ENCODE results near the gene AGBL1.
"Not testable (repeated sequence)": the region's sequence is repeated elsewhere in the genome, so short reads cannot be mapped to it uniquely, and the experiment has no call there.

AGBL1 gene

GRCh38 chr15:86082619-86083380, 3.1 kb downstream of the AGBL1 start:
- DNase-seq (ENCODE audit: low read depth in 2 of 2) = no peak

DNA sequence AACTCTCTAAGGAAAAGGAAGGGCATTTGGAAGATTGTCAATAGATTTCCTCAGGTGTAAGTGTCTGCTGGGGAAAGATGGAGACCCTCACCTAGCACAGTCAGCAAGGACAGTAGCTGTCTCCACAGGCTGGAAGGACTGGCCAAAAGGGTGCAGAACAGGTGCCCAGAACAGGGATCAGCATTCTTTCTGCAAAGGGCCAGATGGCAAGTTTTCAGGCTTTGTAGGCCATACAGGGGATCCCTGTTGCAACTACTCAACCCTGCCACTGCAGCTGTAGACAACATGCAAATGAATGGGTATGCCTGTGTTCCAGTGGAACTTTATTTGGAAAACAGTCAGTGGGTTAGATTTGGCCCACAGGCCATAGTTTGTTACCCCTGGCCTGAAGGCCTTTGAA, 8.1 kb downstream of the AGBL1 start:
- DNase-seq (ENCODE audit: low read depth in 2 of 2) = no peak

- DNase-seq (ENCODE audit: low read depth in 2 of 2) = no peak
Measured at GRCh38 chr15:86089422-86089821, 9.8 kb downstream of the AGBL1 start.

DNA sequence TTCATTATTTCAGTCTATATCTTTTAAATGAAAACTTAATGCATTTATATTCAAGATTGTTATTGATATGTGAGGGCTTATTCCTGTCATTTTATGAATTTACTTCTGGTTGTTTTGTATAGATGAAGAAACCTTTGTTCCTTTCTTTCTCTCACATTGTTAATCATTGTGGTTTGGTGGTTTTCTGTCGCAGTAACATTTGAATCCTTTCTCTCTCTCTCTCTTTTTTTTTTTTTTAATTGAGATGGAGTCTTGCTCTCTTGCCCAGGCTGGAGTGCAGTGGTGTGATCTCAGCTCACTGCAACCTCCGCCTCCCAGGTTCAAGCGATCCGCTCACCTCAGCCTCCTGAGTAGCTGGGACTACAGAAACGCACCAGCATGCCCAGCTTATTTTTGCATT, 22.1 kb downstream of the AGBL1 start:
- no peak for DNase-seq (ENCODE audit: low read depth in 2 of 2)

GRCh38 chr15:86103825-86104224, 24.2 kb downstream of the AGBL1 start:
- no peak for DNase-seq (ENCODE audit: low read depth in 2 of 2)

- DNase-seq (ENCODE audit: low read depth in 2 of 2) = no peak
Measured at GRCh38 chr15:86106306-86106705, 26.6 kb downstream of the AGBL1 start.

DNA sequence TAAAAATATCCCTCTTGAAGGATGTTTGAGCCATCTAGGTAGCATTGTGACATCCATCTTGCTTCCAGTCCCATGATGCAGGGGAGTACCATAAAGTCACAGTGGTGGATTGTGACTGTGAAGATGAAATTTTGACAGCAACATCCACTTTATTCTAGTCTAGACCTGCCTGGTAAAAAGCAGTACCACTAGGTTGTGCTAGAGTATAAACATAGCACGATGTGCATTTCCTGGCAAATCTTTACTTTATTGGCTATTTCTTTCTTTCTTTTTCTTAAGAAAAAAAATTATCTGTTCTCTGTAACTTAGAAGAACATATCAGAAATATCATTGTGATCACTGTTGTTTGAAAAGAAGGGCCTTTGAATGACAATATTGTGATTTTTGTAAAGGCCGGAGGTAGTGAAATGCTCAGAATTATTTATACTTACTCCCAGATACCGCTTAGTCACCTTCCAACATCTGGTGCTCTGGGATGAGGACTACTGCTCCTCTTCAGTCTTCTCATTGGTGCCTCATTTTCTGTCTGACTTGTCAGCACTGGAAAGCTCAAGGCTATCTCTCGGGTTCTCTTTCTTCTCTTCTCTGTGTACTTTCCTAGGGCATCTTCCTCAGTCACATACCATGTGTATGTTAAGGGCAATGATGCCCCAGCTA, 35.6 kb downstream of the AGBL1 start:
- DNase-seq (ENCODE audit: low read depth in 2 of 2) = no peak

DNA sequence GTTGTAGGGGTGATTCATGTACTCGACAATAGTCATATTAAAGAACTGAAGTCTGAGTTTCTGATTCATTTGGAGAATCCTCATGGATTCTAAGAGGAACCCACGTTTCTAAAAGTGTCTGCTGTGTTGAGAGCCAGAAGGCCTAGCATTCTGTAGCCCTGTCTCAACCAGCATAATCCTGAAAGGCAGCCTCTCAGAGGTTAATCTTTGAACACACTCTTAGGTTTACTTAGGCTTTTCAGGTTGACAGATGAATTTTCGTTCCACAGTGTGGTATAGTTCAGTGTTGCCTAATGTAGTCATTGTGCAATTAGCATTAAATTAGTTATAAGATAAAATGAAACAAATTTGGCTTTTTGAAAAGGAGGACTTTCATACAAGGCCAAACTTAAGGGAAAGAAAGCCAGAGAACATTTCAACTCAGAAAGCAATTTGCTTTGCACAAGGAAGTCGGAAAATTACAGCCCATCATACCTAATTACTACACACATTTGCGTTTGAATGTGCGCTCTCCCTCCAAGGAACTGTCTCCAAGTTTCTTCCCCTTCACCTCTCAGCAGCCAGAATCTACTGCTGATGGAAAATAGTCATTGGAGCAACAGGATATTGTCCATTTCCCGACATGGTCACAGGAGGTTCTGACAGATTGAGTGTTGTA, 42.0 kb downstream of the AGBL1 start:
- no peak for DNase-seq (ENCODE audit: low read depth in 2 of 2)

GRCh38 chr15:86122691-86123391, 43.2 kb downstream of the AGBL1 start:
- not testable (repeated sequence) for DNase-seq (ENCODE audit: low read depth in 2 of 2)

GRCh38 chr15:86125775-86126174, 46.1 kb downstream of the AGBL1 start:
- no peak for DNase-seq (ENCODE audit: low read depth in 2 of 2)

GRCh38 chr15:86127547-86127946, 47.9 kb downstream of the AGBL1 start:
- no peak for DNase-seq (ENCODE audit: low read depth in 2 of 2)

DNA sequence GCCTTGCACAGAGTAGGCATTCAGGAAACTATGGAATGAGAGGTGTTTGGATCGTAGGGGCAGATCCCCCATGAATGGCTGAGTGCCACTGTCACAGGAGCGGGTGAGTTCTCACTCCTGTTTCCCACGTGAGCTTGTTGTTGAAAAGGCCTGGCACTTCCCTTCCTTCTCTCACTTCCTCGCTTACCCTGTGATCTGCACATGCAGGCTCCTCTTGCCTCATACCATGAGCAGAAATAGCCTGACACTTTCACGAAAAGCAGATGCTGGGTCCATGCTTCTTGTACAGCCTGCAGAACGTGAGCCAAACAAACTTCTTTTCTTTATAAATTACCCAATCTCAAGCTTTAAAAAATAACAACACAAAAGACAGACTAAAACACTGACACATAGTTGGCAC, 55.4 kb downstream of the AGBL1 start:
- DNase-seq (ENCODE audit: low read depth in 2 of 2) = no peak

DNA sequence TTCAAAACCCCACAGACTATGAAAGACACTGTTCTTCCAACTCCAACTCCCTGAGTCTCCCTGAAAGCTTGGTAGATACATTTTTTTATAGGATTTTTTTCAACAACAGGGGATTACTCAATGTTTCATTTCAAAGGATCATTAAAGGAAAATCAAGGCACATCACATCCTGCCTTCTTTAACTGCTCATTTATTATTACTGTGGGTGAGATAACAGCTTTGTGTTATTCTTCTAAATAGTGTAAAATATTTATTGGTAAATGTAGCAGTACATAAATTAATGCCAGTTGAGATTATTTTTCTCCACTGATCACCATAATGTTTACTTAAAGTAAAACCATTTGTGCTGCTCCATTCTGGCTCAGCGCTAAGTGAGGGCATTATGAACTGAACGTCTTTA, 57.2 kb downstream of the AGBL1 start:
- DNase-seq (ENCODE audit: low read depth in 2 of 2) = no peak

- no peak for DNase-seq (ENCODE audit: low read depth in 2 of 2)
Measured at GRCh38 chr15:86138798-86139197, 59.1 kb downstream of the AGBL1 start.

- no peak for DNase-seq (ENCODE audit: low read depth in 2 of 2)
Measured at GRCh38 chr15:86139828-86140227, 60.2 kb downstream of the AGBL1 start.

- no peak for DNase-seq (ENCODE audit: low read depth in 2 of 2)
Measured at GRCh38 chr15:86154705-86155104, 75.0 kb downstream of the AGBL1 start.

DNA sequence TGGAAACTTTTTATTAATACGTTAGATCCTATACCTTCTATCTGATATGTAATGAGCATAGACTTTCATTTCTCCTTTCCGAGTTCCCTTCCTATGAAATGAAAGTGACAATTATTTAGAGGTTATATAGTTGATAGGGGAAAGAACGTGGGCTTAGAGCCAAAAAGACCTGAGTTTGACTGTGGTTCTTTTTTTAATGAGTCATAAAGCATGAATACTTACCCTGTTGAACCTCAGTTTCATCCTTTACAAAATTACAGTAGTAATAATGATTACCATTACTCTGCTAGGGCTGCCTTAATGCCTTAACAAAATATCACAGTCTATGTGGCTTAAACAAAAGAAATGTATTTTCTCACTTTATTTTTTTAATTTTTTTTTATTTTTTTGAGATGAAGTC, 75.9 kb downstream of the AGBL1 start:
- DNase-seq (ENCODE audit: low read depth in 2 of 2) = no peak

- DNase-seq (ENCODE audit: low read depth in 2 of 2) = no peak
Measured at GRCh38 chr15:86157606-86158293, 78.1 kb downstream of the AGBL1 start.

DNA sequence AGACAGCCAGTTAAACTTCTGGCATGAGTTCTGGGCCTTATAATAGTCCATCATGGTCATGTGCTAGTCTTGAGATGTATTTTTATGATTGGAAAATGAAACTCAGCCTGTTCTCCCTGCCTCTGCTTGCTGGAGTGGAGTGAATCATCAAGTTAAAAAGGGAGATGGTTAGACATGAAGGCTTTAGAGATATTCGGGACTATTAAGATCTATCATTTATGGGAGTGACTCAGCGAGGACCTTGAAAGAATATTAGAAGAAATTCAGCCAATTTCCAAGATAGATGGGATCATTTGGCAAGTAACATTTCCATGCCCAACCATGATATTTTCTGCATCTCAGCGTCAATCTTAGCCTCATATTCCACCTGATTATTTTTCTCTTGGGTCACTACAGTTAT, 79.8 kb downstream of the AGBL1 start:
- no peak for DNase-seq (ENCODE audit: low read depth in 2 of 2)

GRCh38 chr15:86161250-86161649, 81.6 kb downstream of the AGBL1 start:
- no peak for DNase-seq (ENCODE audit: low read depth in 2 of 2)

GRCh38 chr15:86162172-86162591, 82.5 kb downstream of the AGBL1 start:
- no peak for DNase-seq (ENCODE audit: low read depth in 2 of 2)

DNA sequence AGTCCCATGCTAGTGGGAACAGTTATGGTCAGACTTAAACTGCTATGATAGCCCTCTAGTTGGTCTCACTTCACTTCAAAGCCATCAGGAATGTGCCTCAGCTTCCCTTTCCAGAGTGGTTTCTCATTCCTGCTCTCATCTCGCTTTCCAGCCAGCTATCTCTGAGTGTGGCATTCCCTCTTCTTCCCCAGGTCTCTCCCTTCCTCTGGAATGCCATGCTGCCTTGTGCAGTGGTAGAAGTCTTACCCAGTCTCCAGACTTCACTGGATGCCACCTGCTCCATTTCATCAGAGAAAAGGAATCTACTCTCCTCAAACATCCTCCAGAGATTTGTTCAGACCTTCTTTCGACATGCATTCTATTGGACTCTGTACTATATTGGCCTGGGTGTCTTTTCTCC, 83.0 kb downstream of the AGBL1 start:
- DNase-seq (ENCODE audit: low read depth in 2 of 2) = no peak

Measured in fibroblast of skin of left biceps (primary cell).